Measurements from ENCODE around the gene FOXC1. TPM values are rescaled to one million over a fixed set of nuclear protein-coding genes. Genes with fewer than 3 reads are reported as not detected.

FOXC1 gene
- total RNA-seq, 1 experiment from 2014 or later = 16.7 TPM

DNA sequence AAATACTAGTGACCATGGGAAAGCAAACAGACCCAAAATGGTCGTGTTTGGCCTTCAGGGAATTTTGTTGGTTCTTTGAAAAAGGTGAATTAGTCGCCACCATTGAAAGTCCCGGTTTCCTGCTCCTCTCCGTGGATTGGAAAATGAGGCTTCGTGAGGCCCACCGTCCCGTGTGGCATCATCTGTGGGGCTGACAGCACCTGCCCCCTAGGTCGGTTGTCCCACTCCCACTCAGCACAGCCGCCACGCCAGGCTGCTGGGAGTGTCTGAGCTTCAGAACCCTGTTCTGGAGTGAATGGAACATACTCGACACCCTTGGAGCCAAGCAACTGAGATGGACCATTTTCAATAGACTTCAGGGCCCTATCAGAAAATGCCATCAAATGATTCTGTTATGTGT is 33.0 kb upstream of the FOXC1 start:
- Mint-ChIP-seq H3K4me3 (ENCODE audit: unreplicated experiment) (no peak overlapping the region), H3K9me3 (ENCODE audit: unreplicated experiment) (peaks cover 3% of the 10 kb centered on the region), H3K27me3 (ENCODE audit: insufficient read depth, unreplicated experiment) (no peaks in the 10 kb centered on the region), H3K36me3 (ENCODE audit: insufficient read depth, unreplicated experiment) (no peaks in the 10 kb centered on the region), H3K27ac (ENCODE audit: low read depth, unreplicated experiment) (no peak overlapping the region), H3K4me1 (ENCODE audit: insufficient read depth, unreplicated experiment) (no peaks in the 10 kb centered on the region)
- CTCF ChIA-PET = no interaction called here
- POLR2A ChIA-PET = interaction anchor here (0.7 kb wide), 1 partner anchor 448 kb away, joined by 3 read pairs; no protein-coding TSS in a partner anchor
- intact Hi-C loops (cut with micrococcal nuclease) = no loop called here
- no peak for DNase-seq (ENCODE audit: unreplicated experiment)
- TF ChIP-seq, protein P1, sequence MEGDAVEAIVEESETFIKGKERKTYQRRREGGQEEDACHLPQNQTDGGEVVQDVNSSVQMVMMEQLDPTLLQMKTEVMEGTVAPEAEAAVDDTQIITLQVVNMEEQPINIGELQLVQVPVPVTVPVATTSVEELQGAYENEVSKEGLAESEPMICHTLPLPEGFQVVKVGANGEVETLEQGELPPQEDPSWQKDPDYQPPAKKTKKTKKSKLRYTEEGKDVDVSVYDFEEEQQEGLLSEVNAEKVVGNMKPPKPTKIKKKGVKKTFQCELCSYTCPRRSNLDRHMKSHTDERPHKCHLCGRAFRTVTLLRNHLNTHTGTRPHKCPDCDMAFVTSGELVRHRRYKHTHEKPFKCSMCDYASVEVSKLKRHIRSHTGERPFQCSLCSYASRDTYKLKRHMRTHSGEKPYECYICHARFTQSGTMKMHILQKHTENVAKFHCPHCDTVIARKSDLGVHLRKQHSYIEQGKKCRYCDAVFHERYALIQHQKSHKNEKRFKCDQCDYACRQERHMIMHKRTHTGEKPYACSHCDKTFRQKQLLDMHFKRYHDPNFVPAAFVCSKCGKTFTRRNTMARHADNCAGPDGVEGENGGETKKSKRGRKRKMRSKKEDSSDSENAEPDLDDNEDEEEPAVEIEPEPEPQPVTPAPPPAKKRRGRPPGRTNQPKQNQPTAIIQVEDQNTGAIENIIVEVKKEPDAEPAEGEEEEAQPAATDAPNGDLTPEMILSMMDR (IDR thresholded peaks at IDR 0.05; ENCODE audit: unreplicated experiment) = no peak
- BruUV-seq (replicated peaks) = no TSS peak

DNA sequence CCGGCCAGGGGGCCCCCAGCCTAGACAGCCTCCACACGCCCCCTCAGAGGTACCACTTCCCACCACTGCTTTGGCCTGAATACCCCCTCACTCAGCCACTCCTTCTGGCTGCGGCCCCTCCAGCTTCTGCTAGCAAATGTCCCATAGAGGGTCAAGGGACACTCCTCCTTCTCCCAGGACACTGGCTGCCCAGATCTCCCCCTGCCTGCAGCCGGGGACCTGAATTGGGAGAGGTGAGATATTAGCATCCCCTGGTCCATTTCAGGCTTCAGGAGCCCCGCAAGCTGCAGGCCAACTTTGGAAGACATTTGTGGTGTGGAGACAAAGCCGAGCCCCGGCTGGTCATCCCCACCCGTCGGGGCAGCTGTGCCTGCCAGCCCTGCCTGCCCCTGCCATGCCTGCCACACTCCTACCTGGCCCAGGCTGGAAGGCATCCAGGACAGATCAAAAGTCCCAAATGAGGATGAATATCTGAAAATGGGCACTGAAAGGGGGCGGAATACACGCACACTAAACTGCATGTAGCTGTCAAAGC is 32.5 kb upstream of the FOXC1 start:
- no peaks in the 10 kb centered on the region for H3K9me3 Mint-ChIP-seq (ENCODE audit: unreplicated experiment)
- no peaks in the 10 kb centered on the region for H3K27me3 Mint-ChIP-seq (ENCODE audit: insufficient read depth, unreplicated experiment)
- TF ChIP-seq, protein P1 (IDR thresholded peaks at IDR 0.05; ENCODE audit: unreplicated experiment) = no peak
- H3K4me1 Mint-ChIP-seq (ENCODE audit: insufficient read depth, unreplicated experiment) = no peaks in the 10 kb centered on the region
- CTCF ChIA-PET = no interaction called here
- intact Hi-C loops (cut with micrococcal nuclease) = no loop called here
- no peak overlapping the region for H3K4me3 Mint-ChIP-seq (ENCODE audit: unreplicated experiment)
- H3K36me3 Mint-ChIP-seq (ENCODE audit: insufficient read depth, unreplicated experiment) = no peaks in the 10 kb centered on the region
- POLR2A ChIA-PET = interaction anchor here (0.7 kb wide), 1 partner anchor 448 kb away, joined by 3 read pairs; no protein-coding TSS in a partner anchor
- DNase-seq (ENCODE audit: unreplicated experiment) = no peak
- no TSS peak for BruUV-seq (replicated peaks)
- no peak overlapping the region for H3K27ac Mint-ChIP-seq (ENCODE audit: low read depth, unreplicated experiment)

DNA sequence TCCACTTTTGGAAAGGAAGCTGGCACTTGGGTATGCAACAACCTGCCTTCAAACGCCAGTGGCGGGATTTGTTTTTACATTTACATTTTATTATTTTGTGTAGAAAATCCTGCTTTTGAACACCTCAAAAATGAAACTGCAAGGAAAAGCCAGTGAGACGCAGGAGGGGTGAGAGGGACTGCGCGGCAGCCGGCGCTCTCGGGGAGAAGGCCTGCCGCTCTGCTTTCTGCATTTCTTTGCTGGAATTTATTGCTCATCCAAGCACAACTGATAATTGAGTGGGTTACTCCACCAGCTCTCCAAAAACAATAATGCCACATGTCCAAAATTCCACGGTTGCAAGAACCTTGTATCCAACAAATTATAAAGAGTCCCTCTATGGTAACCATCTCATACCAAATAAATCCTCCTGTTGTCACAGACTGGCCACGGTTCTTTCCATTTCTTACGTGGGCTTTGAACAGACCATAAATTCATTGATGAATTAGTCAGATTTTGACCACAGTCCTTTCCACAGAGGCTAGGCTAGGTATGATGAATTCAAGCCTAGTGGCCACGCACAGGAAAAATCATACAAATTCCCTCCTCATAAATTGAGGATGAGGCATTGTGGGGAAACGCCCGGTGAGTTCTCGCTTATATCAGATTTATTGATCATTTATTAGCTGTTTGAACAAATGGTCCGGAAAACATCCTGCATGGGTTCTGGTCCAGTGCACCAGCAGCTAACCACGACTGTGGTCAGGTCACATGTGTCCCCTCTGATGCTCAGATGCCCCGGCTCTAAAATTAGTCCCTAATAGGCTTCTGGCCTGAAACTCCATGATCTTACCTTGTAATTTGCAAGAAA is 31.6 kb upstream of the FOXC1 start:
- DNase-seq (ENCODE audit: unreplicated experiment) = no peak
- Mint-ChIP-seq H3K27me3 (ENCODE audit: insufficient read depth, unreplicated experiment) (no peaks in the 10 kb centered on the region), H3K4me3 (ENCODE audit: unreplicated experiment) (no peak overlapping the region), H3K27ac (ENCODE audit: low read depth, unreplicated experiment) (no peak overlapping the region), H3K4me1 (ENCODE audit: insufficient read depth, unreplicated experiment) (no peaks in the 10 kb centered on the region), H3K36me3 (ENCODE audit: insufficient read depth, unreplicated experiment) (no peaks in the 10 kb centered on the region), H3K9me3 (ENCODE audit: unreplicated experiment) (no peaks in the 10 kb centered on the region)
- intact Hi-C loops (cut with micrococcal nuclease) = no loop called here
- ChIA-PET CTCF (no interaction called here), POLR2A (interaction anchor here (0.6 kb wide), 1 partner anchor 96 kb away, joined by 3 read pairs; no protein-coding TSS in a partner anchor)
- TF ChIP-seq, protein P1 (IDR thresholded peaks at IDR 0.05; ENCODE audit: unreplicated experiment) = no peak
- no TSS peak for BruUV-seq (replicated peaks)

DNA sequence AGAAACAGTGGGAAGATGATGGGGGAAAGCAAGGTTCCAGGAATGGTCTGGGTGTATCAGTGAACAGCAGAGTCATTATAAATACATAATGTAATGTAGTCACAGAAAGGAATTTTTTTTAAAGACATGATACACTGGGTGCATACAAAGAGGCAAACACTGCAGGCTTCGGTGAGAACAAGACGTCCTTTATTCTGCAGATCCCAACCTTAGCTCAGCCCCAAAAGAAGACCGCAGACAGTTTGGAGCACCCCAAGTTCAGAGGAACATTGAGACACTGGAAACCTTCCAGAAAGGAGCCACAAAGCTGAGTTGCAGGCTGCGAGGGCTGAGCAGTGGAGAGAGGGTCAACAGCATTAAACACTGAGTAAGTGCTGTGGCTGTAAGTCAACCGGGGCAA is 30.6 kb upstream of the FOXC1 start:
- intact Hi-C loops (cut with micrococcal nuclease) = no loop called here
- BruUV-seq (replicated peaks) = no TSS peak
- Mint-ChIP-seq H3K4me3 (ENCODE audit: unreplicated experiment) (no peak overlapping the region), H3K4me1 (ENCODE audit: insufficient read depth, unreplicated experiment) (no peaks in the 10 kb centered on the region), H3K9me3 (ENCODE audit: unreplicated experiment) (no peaks in the 10 kb centered on the region), H3K27ac (ENCODE audit: low read depth, unreplicated experiment) (no peak overlapping the region), H3K27me3 (ENCODE audit: insufficient read depth, unreplicated experiment) (no peaks in the 10 kb centered on the region), H3K36me3 (ENCODE audit: insufficient read depth, unreplicated experiment) (no peaks in the 10 kb centered on the region)
- TF ChIP-seq, protein P1 (IDR thresholded peaks at IDR 0.05; ENCODE audit: unreplicated experiment) = no peak
- CTCF ChIA-PET = interaction anchor here (0.6 kb wide), 1 partner anchor 22 kb away, joined by 3 read pairs; no protein-coding TSS in a partner anchor
- DNase-seq (ENCODE audit: unreplicated experiment) = no peak
- POLR2A ChIA-PET = interaction anchor here (1.8 kb wide), 1 partner anchor 25 kb away, joined by 4 read pairs; no protein-coding TSS in a partner anchor
